GM19238 (cell line): Measurements from ENCODE around the gene GPR161.

Experiments used
- DNase-seq: peaks from one replicate; pipeline ENCODE4 v3.0.0; 2011; ENCODE audit warnings: low spot score; ENCODE audit not compliant: insufficient read length

The GPR161 gene

GRCh38 chr1:168110896-168111545 is 25.7 kb downstream of the GPR161 start:
- no peak for DNase-seq

GRCh38 chr1:168106274-168106673 is 30.5 kb downstream of the GPR161 start:
- no peak for DNase-seq

GRCh38 chr1:168105846-168106245 is 30.9 kb downstream of the GPR161 start:
- DNase-seq, result no peak

DNA sequence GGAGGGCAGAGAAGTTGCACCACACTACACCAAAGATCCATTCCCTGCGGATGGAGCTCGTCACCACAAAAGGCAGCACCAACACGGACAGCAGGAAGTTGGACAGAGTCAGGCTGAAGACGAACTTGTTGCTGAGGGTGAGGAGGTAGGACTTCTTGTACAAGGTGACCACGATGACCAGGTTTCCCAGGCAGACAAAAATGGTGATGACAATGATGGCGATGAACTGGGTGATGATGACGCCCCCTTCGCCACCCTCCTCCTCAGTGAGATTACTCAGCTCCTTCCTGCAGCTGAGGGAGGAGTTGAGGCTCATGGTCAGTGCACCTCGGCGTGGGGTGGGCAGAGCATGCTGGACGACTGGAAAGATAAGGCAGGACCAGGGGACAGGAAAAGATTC is 32.2 kb downstream of the GPR161 start:
- no peak for DNase-seq

DNA sequence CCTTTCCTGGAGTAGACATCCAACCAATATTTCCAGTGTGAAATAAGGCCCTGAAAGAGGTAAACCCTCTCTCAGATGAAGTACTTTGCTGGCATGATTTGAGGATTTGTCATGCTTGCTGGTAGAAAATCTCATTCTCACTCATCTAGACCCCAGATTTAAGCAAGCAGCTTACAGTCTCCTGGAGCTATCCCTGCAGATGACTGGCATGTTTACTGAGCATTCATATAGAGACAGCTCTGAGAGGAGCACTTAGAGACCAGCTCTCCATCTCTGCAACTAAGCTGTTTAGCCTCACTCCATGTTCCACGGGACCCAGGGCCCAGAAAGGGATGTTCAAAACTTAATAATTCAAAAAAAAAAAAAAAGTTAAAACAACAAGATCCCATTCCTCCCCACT is 34.2 kb downstream of the GPR161 start:
- DNase-seq, result no peak

GRCh38 chr1:168101336-168101735 is 35.4 kb downstream of the GPR161 start:
- no peak for DNase-seq

DNA sequence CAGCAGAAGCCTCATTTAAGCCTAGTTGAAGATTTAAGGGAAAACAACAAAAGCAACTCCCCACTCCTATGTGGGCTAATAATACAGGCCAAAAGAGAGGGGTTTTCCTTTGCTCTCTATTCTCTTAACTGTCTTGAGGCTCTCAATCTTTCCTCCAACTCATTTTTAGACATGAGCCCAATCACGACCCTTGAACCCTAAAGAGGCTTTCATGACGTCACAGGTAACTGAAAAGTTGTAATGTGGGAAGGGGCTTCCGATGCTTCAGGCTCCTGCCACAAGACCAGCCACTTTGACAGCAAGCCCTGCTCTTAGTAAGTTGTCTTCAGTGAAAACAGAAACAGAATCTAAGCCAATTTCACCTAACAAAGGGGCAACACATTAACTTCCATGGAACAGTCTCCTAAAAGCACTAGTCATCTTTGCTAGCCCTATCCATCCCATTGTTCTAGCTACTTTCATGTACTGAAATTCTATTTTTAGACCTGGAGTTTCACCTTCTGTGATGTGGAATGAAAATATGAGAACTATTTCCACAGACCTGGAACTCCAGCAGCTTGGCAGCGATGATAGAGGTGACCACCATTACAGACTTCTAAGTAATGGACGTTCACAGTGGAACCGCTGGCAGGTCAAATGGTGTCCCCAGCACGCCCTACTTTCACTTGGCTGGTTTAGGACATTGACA is 36.3 kb downstream of the GPR161 start:
- no peak for DNase-seq

- DNase-seq, result no peak
Measured at GRCh38 chr1:168099337-168099801, 37.4 kb downstream of the GPR161 start.

DNA sequence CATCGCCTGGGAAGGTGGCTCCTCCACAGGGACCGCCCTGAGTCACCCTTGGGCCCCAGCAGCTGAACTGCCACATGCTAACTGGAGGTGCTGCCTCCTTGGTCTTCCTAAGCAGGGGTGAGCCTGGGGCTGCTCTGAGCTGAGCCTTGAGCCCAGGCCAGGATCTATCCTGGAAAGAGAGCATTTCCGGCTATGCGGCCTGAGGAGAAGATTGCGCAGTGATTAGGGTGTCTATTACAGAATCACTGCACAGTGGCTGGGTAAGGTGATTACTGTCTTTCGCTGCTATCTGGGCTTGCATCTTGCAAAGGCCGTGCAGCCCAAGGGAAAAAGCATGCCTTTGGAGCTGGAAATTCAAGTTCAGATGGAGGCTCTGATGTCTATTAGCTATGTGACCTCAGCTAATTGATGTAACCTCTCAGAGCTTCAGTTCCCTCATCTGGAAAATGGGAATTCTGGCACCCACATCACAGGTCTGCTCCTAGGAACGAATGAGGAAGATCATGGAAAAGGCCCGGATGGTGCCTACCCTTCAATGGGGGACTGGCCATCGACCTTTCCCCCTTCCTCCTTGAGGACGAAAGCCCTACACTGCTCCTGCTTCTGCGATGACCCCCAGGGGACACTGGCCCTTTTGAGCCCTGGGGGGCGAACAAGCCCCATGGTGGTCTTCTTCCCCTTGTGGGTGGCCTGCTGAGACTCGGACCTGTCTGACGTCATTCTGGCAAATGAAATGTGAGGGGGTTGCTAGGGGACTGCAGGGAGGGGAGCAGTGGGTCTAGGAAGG is 38.0 kb downstream of the GPR161 start:
- DNase-seq, result no peak

GRCh38 chr1:168097921-168098528 is 38.7 kb downstream of the GPR161 start:
- no peak for DNase-seq

DNA sequence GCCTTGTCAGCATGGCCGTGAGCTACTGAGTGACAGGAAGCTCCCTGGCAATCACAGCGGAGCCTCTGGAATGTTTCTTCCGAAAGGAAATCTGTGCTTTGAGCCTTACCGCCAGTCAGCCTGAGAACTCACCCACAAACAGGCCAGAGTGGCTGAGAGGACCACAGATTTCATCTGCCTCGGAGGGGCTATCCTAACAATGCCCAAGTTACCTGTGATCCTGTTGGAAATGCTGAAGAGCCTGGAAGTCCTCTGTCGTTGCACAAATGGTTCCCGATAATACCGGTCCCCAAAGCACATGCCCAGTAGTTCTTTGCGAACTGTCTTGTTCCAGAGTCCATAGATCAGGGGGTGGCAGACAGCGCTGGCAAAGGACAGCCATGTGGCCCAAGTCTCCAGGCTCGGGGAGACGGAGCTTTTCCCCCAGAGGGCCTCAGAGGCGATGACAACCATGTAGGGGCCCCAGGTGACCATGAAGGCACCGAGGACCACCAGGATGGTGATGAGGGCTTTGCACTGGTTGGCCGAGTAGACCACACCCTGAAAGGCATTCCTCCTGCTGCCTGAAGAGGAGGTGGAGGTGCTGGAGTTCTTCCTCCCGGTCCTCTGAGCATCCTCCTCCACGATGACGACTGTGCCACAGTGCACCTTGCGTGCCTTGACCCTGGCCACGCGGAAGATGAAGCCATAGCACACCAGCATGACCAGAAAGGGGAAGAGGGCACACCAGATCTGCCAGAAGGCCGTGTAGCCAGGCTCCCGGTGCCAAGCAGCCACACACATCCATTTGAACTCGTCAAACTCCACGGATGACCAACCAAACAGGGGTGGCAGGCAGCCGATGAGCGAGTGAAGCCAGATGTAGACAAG is 40.2 kb downstream of the GPR161 start:
- DNase-seq, result no peak

DNA sequence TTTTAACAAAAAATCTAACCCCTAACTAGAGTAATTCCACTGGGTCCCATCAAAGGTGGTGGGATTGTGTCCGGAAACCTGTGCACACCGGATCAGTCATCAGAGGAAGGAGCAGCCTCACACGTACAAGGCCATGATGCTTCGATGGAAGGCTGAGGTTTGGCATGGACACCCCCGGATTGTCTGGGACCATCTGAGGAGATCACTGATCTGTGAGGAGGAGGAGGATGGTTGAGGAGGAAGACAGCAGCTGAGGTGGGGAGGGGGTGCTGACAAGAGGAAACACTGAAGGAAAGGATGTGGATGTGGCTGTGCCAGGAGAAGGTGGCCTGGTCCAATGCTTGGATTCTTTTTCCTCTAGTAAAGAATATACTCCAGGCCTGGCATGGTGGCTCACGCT is 41.3 kb downstream of the GPR161 start:
- no peak for DNase-seq

DNA sequence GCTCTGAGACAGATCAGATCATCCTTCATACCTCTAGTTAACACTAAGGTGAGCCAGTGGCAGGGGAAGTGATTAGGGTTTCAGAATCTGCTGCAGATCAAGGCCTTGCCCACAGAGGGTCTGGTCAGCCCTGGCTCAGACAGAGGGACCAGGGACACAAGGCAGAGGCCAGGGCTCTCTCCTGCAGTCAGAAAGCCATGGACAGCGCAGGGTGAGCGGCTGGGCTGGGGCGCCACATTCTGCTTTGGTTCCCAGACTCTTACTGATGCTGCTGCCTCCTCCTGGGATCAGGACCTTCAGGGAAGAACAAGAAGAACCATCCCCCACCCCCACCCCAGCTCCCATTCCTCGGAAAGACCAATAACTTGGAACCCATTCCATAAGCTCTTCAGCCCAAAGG is 43.1 kb downstream of the GPR161 start:
- no peak for DNase-seq

GRCh38 chr1:168092566-168093355 is 44.0 kb downstream of the GPR161 start:
- no peak for DNase-seq

DNA sequence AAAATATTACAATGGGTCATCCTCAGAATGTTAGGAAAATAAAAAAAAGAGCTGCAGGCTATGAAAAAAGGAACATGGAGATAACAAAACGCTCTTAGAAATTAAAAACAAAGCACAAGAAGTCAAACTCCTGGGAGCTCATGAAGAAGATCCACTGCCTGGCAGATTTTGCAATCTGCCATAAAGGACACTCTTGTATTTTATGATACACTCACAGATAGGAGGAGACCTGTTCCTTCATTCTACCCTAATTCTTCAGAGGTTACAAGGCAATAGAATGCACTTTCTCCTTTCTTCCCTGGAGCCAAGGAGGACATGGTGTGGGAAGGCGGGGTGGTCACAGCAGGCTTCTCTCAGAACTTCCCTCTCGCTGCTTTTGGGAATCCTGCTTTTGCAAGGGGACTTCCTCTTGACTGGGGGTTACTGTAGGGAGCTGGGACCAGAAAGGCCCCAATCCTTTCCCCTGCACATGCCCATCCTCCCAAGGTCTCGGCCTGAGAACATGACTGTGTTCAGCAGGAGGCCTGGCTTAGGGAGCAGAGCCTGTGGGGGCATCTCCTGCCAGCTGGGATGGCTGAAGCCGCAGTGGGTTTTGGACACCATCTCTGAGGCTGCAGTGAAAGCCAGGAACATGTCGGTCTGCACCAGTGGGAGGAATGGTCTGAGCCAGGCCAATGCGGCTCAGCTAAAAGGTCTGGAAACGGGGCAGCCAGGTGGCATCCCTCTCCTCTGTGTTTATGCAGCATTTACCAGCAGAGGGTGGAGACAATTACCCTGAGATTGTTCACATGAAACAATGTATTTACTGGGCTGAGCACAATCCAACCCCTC is 44.8 kb downstream of the GPR161 start:
- DNase-seq, result no peak

- no peak for DNase-seq
Measured at GRCh38 chr1:168091063-168091462, 45.7 kb downstream of the GPR161 start.

GRCh38 chr1:168090395-168090794 is 46.3 kb downstream of the GPR161 start:
- no peak for DNase-seq

GRCh38 chr1:168089979-168090337 is 46.8 kb downstream of the GPR161 start:
- DNase-seq, result no peak

- DNase-seq, result no peak
Measured at GRCh38 chr1:168089326-168089978, 47.3 kb downstream of the GPR161 start.
